HG02588 (cell line): ENCODE results near the gene ATP2C1.

Experiments
- ATAC-seq: cut with Tn5 transposase; IDR thresholded peaks from one replicate; pipeline ENCODE4 v1.9.1; 2021; ENCODE audit warnings: mild to moderate bottlenecking, moderate library complexity; ENCODE audit not compliant: unreplicated experiment

The ATP2C1 gene

DNA sequence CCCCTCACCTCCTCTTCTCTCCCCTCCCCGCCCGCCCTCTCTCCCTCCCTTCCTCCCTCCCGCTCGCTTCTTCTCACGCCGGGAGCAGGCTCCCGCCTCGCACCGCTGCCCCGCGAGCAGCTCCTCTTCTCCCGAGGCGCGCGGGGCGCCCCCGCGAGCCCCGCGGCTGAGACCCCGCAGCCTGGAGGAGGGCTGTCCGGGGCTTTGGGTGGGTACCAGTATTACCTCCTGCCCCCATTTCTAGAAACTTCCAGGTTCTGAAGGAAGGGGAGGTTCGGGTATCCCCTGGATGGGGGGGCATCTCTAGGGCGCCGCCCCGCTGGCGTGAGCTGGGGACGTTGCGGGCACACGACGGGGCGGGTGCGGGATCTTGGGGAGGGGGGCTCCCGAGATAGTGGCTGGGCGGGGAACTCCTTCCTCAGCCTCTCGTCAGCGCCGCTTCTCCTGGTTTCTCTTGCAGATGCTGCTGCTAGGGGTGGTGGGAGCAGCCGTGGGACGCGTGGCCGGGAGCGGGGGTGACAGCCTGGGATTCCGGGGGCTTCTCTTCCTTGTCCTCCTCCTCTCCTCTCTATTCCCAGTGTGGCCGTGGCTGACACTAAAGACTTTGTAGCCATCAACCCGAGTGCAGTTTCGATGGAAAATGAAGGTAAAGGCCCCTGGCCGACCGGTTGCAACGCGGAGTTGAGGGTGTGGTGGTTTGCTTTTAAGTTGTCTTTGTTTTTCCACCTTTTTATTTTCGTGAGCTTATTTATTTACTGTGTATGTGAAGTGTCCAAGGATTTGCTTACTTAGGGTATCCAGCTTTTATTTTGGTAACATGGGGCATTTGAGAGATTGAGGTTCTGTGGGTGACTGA is 474 bp downstream of the ATP2C1 start:
- ATAC-seq: peak; percentile 18

DNA sequence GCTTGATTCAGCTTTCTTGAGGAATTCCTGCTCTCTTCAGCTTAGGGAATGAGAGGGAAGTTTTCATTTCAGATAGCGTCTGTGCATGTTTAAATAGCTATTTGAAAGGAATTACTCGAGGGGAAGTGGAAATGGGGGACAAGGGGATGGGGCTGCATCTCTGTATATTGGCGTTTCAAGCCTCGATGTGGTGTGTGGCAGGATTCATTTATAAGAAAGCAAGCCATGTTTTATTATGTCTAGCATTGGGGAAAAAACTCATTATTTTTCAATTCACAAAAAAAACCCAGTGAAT is 1.0 kb downstream of the ATP2C1 start:
- no peak for ATAC-seq

DNA sequence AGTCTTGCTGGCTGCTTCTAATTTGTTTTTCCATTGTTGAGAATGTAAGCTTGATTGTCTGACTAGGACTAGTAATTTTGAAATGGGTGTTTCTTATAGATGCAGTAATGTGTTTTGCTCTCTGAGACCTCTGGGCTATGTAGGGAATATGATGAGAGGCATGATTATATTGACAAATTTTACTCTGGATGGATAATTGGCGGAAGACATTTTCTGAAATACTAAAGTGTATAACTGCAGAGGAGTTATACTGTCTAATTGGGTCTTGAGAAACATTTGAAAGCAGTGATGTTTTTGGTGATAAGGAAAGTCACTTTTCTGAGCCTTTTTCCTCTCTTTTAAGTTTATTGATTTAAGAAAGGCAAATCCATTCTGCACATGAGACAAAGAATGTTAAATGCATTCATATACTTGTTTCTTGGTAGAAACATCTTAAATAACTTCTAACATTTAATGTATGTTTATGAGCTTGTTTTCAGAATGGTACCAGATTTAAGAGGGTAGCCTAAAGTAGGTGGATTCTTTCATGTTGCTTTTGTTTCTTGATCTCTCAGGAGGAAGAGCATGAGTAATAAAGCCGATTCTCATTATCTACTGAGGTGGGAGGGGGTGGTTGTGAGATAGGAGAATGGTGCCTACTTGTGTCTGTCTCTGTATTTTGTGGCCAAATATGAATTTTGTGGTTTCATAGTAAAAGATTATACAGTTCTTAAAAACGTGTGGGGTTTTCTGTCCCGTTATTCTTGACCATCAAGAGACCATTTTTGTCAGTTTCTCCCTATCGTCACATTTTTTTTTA is 2.0 kb downstream of the ATP2C1 start:
- no peak for ATAC-seq

DNA sequence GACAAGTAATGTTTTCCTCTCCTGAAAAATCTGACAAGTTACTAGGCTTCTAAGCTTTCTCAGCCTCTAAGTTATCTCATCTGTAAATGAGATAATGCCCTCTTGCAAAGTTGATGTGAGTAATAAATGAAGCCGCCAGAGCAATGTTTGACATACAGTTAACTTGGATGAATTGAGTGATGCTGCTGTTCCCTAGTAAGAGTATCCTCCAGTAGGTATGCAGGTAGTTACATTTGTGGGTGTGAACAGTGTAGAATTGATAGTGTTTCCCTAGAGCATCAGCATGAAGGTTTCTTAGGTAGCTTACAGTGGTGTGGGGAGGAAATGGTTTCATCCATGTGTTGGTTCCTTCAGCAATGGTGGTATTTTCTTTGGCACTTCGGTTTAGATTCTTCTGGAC is 3.4 kb downstream of the ATP2C1 start:
- no peak for ATAC-seq

DNA sequence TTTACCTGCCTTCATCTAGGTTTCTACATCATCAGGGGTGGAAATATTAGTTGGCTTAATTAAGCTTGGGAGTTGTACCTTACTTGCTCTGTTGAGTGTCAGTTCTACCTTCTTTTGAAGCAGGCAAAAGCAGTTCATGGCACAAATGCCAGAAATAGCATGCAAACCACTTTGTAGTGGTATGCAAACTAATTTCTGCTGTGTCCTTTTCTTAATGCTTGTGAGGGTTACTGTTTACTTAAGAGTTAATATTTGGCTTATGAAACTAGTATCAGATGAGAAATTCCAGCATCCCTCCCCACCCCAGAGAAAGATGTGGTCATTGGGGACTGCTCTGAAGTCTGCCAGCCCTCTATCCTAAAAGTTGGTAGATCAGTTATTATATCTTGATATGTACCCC is 7.1 kb downstream of the ATP2C1 start:
- no peak for ATAC-seq

- no peak for ATAC-seq
These were observed 7.8 kb downstream of the ATP2C1 start for GRCh38 chr3:130901463-130902204.

DNA sequence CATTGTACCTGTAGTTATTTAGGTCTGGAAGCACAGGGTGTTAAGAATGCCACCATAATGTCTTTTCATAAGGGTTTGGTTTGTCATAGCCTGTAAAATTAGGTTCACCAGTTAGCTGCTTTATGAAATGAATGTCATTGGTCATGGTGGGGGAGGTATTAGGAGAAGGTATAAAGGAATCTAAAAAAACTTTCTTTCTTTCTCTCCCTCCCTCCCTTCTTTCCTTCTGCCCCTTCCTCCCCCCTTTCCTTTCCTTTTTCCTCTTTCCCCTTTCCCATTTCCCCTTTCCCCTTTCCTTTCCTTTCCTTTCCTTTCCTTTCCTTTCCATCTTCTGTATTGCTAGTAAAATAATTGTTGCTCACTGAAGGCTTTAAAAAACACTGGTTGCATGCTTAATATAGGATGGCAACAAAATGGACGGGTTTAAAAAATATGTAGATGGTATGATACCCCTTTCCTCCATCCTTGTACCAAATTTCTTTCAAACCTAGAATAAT is 9.6 kb downstream of the ATP2C1 start:
- ATAC-seq: no peak

- no peak for ATAC-seq
These were observed 10.6 kb downstream of the ATP2C1 start for GRCh38 chr3:130904491-130904890.

DNA sequence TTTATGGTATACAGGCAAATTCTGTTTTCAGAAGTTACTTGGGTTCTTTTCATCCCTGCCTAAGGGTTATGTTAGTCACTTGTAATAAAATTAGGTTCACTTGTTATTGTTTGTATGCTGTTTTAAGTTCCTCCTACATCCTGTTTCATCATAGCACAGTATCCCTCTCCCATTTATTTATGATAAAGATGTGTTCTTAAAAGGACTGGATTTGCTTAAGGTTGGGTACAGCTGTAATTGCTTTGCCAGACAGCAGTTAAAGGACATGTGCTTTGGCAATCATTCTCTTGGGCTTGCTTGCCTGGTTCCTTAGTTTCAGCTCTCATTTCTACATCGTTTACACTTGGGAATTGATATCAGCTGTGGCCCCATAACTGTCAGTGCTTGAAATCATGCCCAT is 11.7 kb downstream of the ATP2C1 start:
- no peak for ATAC-seq

GRCh38 chr3:130906374-130906995 is 12.6 kb downstream of the ATP2C1 start:
- no peak for ATAC-seq

- ATAC-seq: no peak
These were observed 13.6 kb downstream of the ATP2C1 start for GRCh38 chr3:130907500-130907899.

DNA sequence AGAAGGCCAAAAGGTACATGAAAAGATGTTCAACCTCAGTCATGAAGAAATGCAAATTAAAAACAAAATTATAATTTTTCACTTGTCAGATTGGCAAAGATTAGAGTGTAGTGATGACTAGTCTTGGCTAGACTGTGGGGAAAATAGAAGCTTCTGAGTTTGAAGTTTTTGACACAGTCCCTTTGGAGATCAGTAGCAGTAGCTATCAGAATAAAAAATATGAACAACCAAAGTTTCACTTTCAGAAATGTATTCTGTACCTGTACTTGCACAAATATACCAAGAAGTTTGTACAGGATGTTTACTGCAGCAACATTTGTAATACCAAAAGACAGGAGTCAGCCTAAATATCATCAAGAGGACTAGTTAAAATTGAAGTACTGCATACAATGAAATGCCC is 14.1 kb downstream of the ATP2C1 start:
- ATAC-seq: no peak

- ATAC-seq: no peak
These were observed 21.8 kb downstream of the ATP2C1 start for GRCh38 chr3:130915567-130916292.

- ATAC-seq: peak; percentile 62
These were observed 22.8 kb downstream of the ATP2C1 start for GRCh38 chr3:130916507-130917167.

DNA sequence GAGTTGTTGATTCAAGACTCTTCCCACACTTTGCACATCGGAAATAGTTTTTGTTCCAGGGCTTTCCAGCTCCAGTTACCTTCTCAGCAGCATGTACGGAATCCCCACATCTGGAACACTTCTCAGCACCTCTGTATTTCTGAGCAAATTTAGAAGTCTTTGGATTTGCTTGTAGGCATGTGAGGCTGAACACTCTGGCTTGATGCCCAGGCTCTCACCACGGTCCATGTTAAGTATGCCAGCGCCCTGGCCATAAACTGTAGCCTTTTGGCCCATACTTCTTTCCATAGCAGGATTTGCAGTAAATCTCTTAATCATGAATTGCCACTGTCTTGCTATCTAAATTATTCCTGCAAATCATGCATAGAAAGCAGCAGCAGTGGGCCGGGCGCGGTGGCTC is 24.4 kb downstream of the ATP2C1 start:
- ATAC-seq: no peak

- ATAC-seq: peak; percentile 74
These were observed 31.7 kb downstream of the ATP2C1 start for GRCh38 chr3:130925628-130926027.

- no peak for ATAC-seq
These were observed 32.6 kb downstream of the ATP2C1 start for GRCh38 chr3:130926504-130926903.

DNA sequence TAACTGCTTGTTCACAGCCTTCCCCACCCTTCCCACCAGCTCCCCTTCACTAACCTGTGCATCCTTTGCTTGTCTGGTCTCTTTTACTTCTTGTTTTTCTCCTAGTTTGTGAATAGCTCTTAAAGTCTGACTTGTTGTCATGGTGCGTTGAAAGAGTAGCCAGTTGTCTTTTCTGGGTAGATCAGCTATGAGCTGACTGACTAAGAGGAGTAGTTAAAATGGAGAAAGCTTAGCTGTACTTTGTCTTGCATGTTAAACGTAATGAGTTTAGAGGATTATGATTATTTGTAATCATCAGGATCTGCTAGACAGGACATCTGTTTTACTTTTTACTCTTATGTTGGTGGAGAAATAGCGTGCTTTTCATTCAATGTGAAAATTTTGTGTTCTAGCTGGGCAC is 35.9 kb downstream of the ATP2C1 start:
- no peak for ATAC-seq

GRCh38 chr3:130932979-130933378 is 39.1 kb downstream of the ATP2C1 start:
- no peak for ATAC-seq

DNA sequence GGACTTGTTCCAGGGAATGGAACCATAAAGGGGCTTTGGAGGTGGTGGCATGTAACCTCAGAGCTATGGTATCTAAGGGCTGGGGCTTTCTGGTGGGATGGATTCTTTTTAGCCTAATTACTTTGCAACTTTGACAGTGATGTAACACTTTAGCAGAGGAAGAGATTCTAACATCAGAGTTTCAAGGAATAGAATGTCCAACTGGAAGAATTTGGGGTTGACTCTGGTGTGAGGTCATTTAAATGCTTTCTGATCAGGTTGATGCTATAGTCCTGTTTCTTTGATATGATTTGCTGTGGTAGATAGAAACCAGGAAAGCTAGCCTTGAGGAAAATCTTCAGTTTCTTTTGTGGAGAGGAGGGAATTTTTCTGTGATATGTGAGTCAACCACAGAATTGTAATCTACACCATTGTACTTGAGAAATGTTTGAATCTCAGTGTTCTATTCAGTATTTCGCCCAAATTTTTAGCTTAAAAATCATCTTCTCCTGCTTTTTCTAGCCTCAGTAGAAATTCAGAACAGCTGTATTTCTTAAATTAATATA is 40.0 kb downstream of the ATP2C1 start:
- no peak for ATAC-seq
